B cell (primary cell): Measurements from ENCODE around the gene SMC1B.

Experiments
- CTCF ChIP-seq: fragments of 200-600 bp; IDR thresholded peaks from one replicate; pipeline ENCODE4 v1.8.0; 2022; ENCODE audit warnings: antibody characterized with exemption, mild to moderate bottlenecking
- EZH2 ChIP-seq: IDR thresholded peaks from 2 replicates; pipeline ENCODE4 v1.6.1; 2012; ENCODE audit warnings: borderline replicate concordance, low read depth, mild to moderate bottlenecking, moderate library complexity, low read length; ENCODE audit not compliant: insufficient read depth, poor library complexity, severe bottlenecking

GRCh38 chr22:45295492-45295891, 117.9 kb downstream of the SMC1B start:
- no peak for TF ChIP-seq CTCF
- no peak for TF ChIP-seq EZH2
